ENCODE results near the gene WFDC1. TPM values are rescaled to one million over a fixed set of nuclear protein-coding genes. Genes with fewer than 3 reads are reported as not detected.

Gene WFDC1
- total and polyA plus RNA-seq, 7 donors, result 3.0 to 173 (median 15.3) TPM

DNA sequence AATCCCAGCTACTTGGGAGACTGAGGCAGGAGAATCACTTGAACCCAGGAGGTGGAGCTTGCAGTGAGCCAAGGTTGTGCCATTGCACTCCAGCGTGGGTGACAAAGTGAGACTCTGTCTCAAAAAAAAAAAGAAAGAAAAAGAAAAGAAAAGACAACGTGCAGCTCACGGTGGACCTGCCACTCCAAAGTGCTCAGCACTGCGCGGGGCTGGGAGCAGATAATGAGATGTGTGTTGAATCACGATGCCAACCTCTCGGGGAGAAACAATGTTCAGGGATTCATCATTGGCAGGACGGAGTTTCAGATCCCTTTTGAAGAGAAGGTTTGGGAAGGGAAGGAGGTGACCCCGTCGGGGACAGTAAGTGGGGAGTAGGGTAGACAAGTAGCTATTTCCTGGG is 19.2 kb downstream of the WFDC1 start:
- intact Hi-C loops (cut with DNase I), result loop anchor here (10.0 kb wide), 1 partner anchor 301 kb away; the partner anchor contains the start of gene COTL1
- DNase-seq, result peak; percentile 47
- Histone ChIP-seq H3K27ac (peak overlapping the region in 2 of 4 donors; percentile 36 to 62), H3K27me3 (no peaks in the 10 kb centered on the region), H3K4me3 (no peak overlapping the region), H3K4me1 (peaks cover 0 to 13% (median 10%) of the 10 kb centered on the region in 4 donors), H3K9me3 (no peaks in the 10 kb centered on the region), H3K36me3 (peaks cover 0 to 4% (median 0%) of the 10 kb centered on the region in 4 donors)
- WGBS, 2 donors, result 73 to 77% methylated on average over 10 of the region's 10 CpGs
- TF ChIP-seq POLR2A (IDR thresholded peaks at IDR 0.05) (no peak), POLR2AphosphoS5 (IDR thresholded peaks at IDR 0.05) (no peak), EP300 (IDR thresholded peaks at IDR 0.05) (no peak), CTCF (IDR thresholded peaks at IDR 0.05) (no peak)

DNA sequence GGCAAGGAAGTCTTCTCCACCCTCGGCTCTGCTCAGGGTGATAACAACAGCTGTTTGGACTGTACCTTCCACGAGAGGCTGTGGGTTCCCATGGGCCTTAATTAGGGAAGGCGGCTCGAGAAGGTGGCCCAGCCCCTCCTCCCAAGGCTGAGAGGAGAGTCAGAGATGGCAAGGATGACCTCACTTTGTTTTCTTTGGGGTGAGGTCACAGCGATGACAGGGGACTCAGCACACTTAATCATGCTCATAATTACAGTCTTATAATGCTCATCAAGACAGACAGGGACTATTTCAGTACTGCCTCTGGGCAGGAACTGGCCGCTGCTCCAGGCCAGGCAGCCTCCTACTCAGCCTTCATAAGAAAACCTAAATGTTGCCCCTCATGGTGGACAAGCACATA is 19.7 kb downstream of the WFDC1 start:
- TF ChIP-seq POLR2AphosphoS5 (IDR thresholded peaks at IDR 0.05) (no peak), POLR2A (IDR thresholded peaks at IDR 0.05) (no peak), CTCF (IDR thresholded peaks at IDR 0.05) (no peak), EP300 (IDR thresholded peaks at IDR 0.05) (no peak)
- intact Hi-C loops (cut with DNase I), result loop anchor here (10.0 kb wide), 1 partner anchor 300 kb away; the partner anchor contains the start of gene COTL1
- H3K4me1 ChIP-seq, result peaks cover 0 to 11% (median 10%) of the 10 kb centered on the region in 4 donors
- H3K9me3 ChIP-seq, result no peaks in the 10 kb centered on the region
- H3K36me3 ChIP-seq, result peaks cover 0 to 4% (median 1%) of the 10 kb centered on the region in 4 donors
- H3K4me3 ChIP-seq, result no peak overlapping the region
- WGBS, 2 donors, result 72 to 74% methylated on average over 6 of the region's 6 CpGs
- H3K27me3 ChIP-seq, result no peaks in the 10 kb centered on the region
- H3K27ac ChIP-seq, result peak overlapping the region in 3 of 4 donors; percentile 19 to 62 (median 36)
- peak; percentile 48 for DNase-seq

DNA sequence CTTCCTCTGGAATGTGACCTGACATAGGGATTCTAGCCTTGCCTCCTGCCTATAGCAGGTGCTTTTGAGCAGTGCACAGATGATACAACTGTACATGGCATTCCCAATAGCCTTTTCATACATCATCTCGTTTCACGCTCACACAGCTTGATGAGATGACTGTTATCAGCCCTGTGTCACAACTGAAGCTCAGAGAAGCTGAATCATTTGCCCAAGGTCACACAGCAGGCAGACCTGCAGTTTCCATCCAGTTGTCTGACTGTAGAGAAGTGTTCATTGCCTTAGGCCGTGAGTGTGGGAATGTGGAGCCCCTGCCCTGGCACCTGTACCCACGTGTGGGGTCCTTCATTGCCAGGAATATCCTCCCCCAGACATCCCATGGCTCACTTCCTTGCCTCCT is 20.1 kb downstream of the WFDC1 start:
- no peaks in the 10 kb centered on the region for H3K9me3 ChIP-seq
- TF ChIP-seq CTCF (IDR thresholded peaks at IDR 0.05) (no peak), EP300 (IDR thresholded peaks at IDR 0.05) (no peak), POLR2AphosphoS5 (IDR thresholded peaks at IDR 0.05) (no peak)
- peak; percentile 18 for DNase-seq
- H3K27ac ChIP-seq, result peak overlapping the region in 1 of 4 donors; percentile 19
- intact Hi-C loops (cut with DNase I), result loop anchor here (10.0 kb wide), 1 partner anchor 300 kb away; the partner anchor contains the start of gene COTL1
- no peaks in the 10 kb centered on the region for H3K27me3 ChIP-seq
- peaks cover 0 to 11% (median 10%) of the 10 kb centered on the region in 4 donors for H3K4me1 ChIP-seq
- WGBS, 2 donors, result 87 to 88% methylated on average over 4 of the region's 4 CpGs
- H3K36me3 ChIP-seq, result peaks cover 0 to 7% (median 2%) of the 10 kb centered on the region in 4 donors
- no peak overlapping the region for H3K4me3 ChIP-seq

GRCh38 chr16:84315422-84315821 is 20.7 kb downstream of the WFDC1 start:
- no peak for TF ChIP-seq POLR2AphosphoS5 (IDR thresholded peaks at IDR 0.05)
- TF ChIP-seq POLR2A (IDR thresholded peaks at IDR 0.05), result no peak
- TF ChIP-seq CTCF (IDR thresholded peaks at IDR 0.05), result no peak
- no peak for TF ChIP-seq EP300 (IDR thresholded peaks at IDR 0.05)
- Histone ChIP-seq H3K9me3 (no peaks in the 10 kb centered on the region), H3K4me3 (no peak overlapping the region), H3K27ac (no peak overlapping the region), H3K27me3 (no peaks in the 10 kb centered on the region), H3K4me1 (peaks cover 0 to 11% (median 10%) of the 10 kb centered on the region in 4 donors), H3K36me3 (peaks cover 0 to 12% (median 2%) of the 10 kb centered on the region in 4 donors)
- DNase-seq, result peak; percentile 6
- intact Hi-C loops (cut with DNase I), result loop anchor here (10.0 kb wide), 1 partner anchor 299 kb away; the partner anchor contains the start of gene COTL1
- 66 to 76% methylated on average over 5 of the region's 5 CpGs for WGBS, 2 donors

Data from sigmoid colon (tissue), 7 donors.